Upper lobe of left lung (tissue), 6 donors: ENCODE results near the gene PTCH2. TPM values are rescaled to one million over a fixed set of nuclear protein-coding genes. Genes with fewer than 3 reads are reported as not detected.

Experiments
- ATAC-seq, 2 donors: fragments of 200-7000 bp; cut with Tn5 transposase; one replicate each; pipeline ENCODE4 v1.9.1; 2022; ENCODE audit warnings: mild to moderate bottlenecking in 2 of 2, moderate library complexity in 2 of 2; ENCODE audit not compliant: low FRiP score in 2 of 2
- DNase-seq, 2 donors: peaks; one replicate each; pipeline ENCODE4 v3.0.0-alpha.2; 2019 to 2020
- H3K27ac ChIP-seq, 4 donors: fragments of 200-600 bp; sonication (generic); one replicate each; pipeline ENCODE4 v1.5.1; 2016 to 2019
- H3K27me3 ChIP-seq, 4 donors: fragments of 200-600 bp; sonication (generic); one replicate each; pipeline ENCODE4 v1.5.1; 2017 to 2019
- H3K36me3 ChIP-seq, 4 donors: fragments of 200-600 bp; sonication (generic); one replicate each; pipeline ENCODE4 v1.5.1; 2016 to 2019
- H3K4me1 ChIP-seq, 4 donors: fragments of 200-600 bp; sonication (generic); one replicate each; pipeline ENCODE4 v1.5.1; 2018 to 2019
- H3K4me3 ChIP-seq, 4 donors: fragments of 200-600 bp; sonication (generic); one replicate each; pipeline ENCODE4 v1.5.1; 2017 to 2019; ENCODE audit warnings: mild to moderate bottlenecking in 2 of 4, moderate library complexity in 1 of 4
- H3K9me3 ChIP-seq, 4 donors: fragments of 200-600 bp; sonication (generic); one replicate each; pipeline ENCODE4 v1.5.1; 2018 to 2019
- CTCF ChIP-seq, 6 experiments: fragments of 450-650 bp in 4 of 6; fragments of 200-600 bp in 2 of 6; sonication (generic) in 2 of 6; IDR thresholded peaks; one replicate each; pipeline ENCODE4 v1.5.1; 2016 to 2019; ENCODE audit warnings: antibody characterized with exemption in 6 of 6
- EP300 ChIP-seq, 4 donors: sonication (generic); formaldehyde crosslinking; IDR thresholded peaks; one replicate each; pipeline ENCODE4 v1.5.1; 2017; ENCODE audit warnings: antibody characterized with exemption in 4 of 4, control low read depth in 2 of 4
- POLR2A ChIP-seq, 4 donors: fragments of 450-650 bp; IDR thresholded peaks; one replicate each; pipeline ENCODE4 v1.5.1; 2016 to 2017; ENCODE audit warnings: antibody characterized with exemption in 4 of 4, mild to moderate bottlenecking in 2 of 4
- POLR2AphosphoS5 ChIP-seq, 2 donors: sonication (generic); formaldehyde crosslinking; IDR thresholded peaks; one replicate each; pipeline ENCODE4 v1.5.1; 2017; ENCODE audit warnings: antibody characterized with exemption in 2 of 2
- WGBS, 2 donors: methylation state at CpG; one replicate each; pipeline ENCODE4 v1.1.5; 2017 to 2018; 5-methylcytosine and 5-hydroxymethylcytosine counted together
- total RNA-seq, 6 donors: library from RNA; depleted of rRNA in 4 of 6; stranded (reverse); fragments of >200 nt in 4 of 6; gene quantifications; one replicate each; pipeline versions ENCODE4 v1.1.0 to v1.2.1, GENCODE V29; 2016 to 2021
- donor health status: DM: no; HTN: no; CAD: no; lungs with moderate emphysema.
- donor health status: DM: no; HTN: yes; CAD: no; lungs with severe emphysema.

Gene PTCH2
- total RNA-seq, 6 donors from 2014 or later, result 0.30 to 1.4 (median 0.82) TPM

- Histone ChIP-seq H3K9me3 (no peaks in the 10 kb centered on the region), H3K4me3 (no peak overlapping the region), H3K27me3 (no peaks in the 10 kb centered on the region), H3K36me3 (peaks cover 0 to 22% (median 3%) of the 10 kb centered on the region in 4 donors), H3K27ac (no peak overlapping the region), H3K4me1 (no peaks in the 10 kb centered on the region)
- ATAC-seq (no peak), DNase-seq (no peak)
- TF ChIP-seq CTCF (IDR thresholded peaks at IDR 0.05), result no peak
- no peak for TF ChIP-seq EP300 (IDR thresholded peaks at IDR 0.05)
- no peak for TF ChIP-seq POLR2A (IDR thresholded peaks at IDR 0.05)
- no peak for TF ChIP-seq POLR2AphosphoS5 (IDR thresholded peaks at IDR 0.05)
- 65 to 68% methylated on average over 1 of the region's 1 CpG for WGBS, 2 donors
Measured at GRCh38 chr1:44854970-44855369, 11.9 kb upstream of the PTCH2 start.

GRCh38 chr1:44853201-44853600 is 10.1 kb upstream of the PTCH2 start:
- Histone ChIP-seq H3K4me1 (no peaks in the 10 kb centered on the region), H3K27ac (no peak overlapping the region), H3K9me3 (no peaks in the 10 kb centered on the region), H3K27me3 (no peaks in the 10 kb centered on the region), H3K4me3 (no peak overlapping the region), H3K36me3 (peaks cover 0 to 22% (median 3%) of the 10 kb centered on the region in 4 donors)
- TF ChIP-seq POLR2A (IDR thresholded peaks at IDR 0.05), result no peak
- TF ChIP-seq POLR2AphosphoS5 (IDR thresholded peaks at IDR 0.05), result no peak
- TF ChIP-seq EP300 (IDR thresholded peaks at IDR 0.05), result no peak
- no peak for TF ChIP-seq CTCF (IDR thresholded peaks at IDR 0.05)
- WGBS, 2 donors, result 96% methylated on average over 6 of the region's 6 CpGs
- no peak for DNase-seq
- no peak for ATAC-seq

- WGBS, 2 donors, result 94 to 100% methylated on average over 1 of the region's 1 CpG
- Histone ChIP-seq H3K36me3 (peaks cover 0 to 13% (median 0%) of the 10 kb centered on the region in 4 donors), H3K27ac (no peak overlapping the region), H3K27me3 (no peaks in the 10 kb centered on the region), H3K4me3 (no peak overlapping the region), H3K4me1 (no peaks in the 10 kb centered on the region), H3K9me3 (no peaks in the 10 kb centered on the region)
- DNase-seq (no peak), ATAC-seq (no peak)
- TF ChIP-seq POLR2AphosphoS5 (IDR thresholded peaks at IDR 0.05) (no peak), CTCF (IDR thresholded peaks at IDR 0.05) (no peak), POLR2A (IDR thresholded peaks at IDR 0.05) (no peak), EP300 (IDR thresholded peaks at IDR 0.05) (no peak)
Measured at GRCh38 chr1:44851308-44851707, 8.3 kb upstream of the PTCH2 start.

- Histone ChIP-seq H3K27ac (no peak overlapping the region), H3K9me3 (no peaks in the 10 kb centered on the region), H3K27me3 (no peaks in the 10 kb centered on the region), H3K4me1 (no peaks in the 10 kb centered on the region), H3K36me3 (peaks cover 0 to 7% (median 0%) of the 10 kb centered on the region in 4 donors), H3K4me3 (no peak overlapping the region)
- DNase-seq (no peak), ATAC-seq (no peak)
- TF ChIP-seq POLR2AphosphoS5 (IDR thresholded peaks at IDR 0.05), result no peak
- TF ChIP-seq EP300 (IDR thresholded peaks at IDR 0.05), result no peak
- TF ChIP-seq CTCF (IDR thresholded peaks at IDR 0.05), result no peak
- TF ChIP-seq POLR2A (IDR thresholded peaks at IDR 0.05), result no peak
- 78 to 95% methylated on average over 2 of the region's 2 CpGs for WGBS, 2 donors
Measured at GRCh38 chr1:44849575-44850132, 6.6 kb upstream of the PTCH2 start.
